NB4 (cell line): ENCODE data around the gene PPP4R4.

Experiments used
- POLR2A ChIP-seq: IDR thresholded peaks from 2 replicates; pipeline ENCODE4 v1.6.1; 2011; ENCODE audit warnings: mild to moderate bottlenecking; ENCODE audit not compliant: insufficient read length; ENCODE audit errors: extremely low read depth
- TF ChIP-seq, protein P1 (sequence below): IDR thresholded peaks from one replicate; pipeline ENCODE4 v1.5.1; 2012; ENCODE audit warnings: low read depth, low read length

DNA sequence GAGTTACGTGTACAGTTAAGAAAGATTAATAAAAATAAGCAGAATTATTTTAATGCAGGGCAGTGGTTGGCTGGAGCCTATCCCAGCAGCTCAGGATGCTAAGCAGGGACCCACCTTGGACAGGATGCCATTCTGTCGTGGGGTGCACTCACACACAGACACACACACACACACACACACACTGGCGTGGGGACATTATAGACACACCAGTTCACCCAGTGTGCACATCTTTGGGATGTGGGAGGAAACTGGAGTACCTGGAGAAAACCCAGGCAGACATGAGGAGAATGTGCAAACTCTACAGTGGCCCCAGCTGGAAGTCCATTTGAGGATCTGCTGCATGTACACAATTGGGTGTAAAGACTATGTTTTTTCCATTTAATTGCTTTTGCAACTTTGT, 31.9 kb upstream of the PPP4R4 start:
- TF ChIP-seq, protein P1, sequence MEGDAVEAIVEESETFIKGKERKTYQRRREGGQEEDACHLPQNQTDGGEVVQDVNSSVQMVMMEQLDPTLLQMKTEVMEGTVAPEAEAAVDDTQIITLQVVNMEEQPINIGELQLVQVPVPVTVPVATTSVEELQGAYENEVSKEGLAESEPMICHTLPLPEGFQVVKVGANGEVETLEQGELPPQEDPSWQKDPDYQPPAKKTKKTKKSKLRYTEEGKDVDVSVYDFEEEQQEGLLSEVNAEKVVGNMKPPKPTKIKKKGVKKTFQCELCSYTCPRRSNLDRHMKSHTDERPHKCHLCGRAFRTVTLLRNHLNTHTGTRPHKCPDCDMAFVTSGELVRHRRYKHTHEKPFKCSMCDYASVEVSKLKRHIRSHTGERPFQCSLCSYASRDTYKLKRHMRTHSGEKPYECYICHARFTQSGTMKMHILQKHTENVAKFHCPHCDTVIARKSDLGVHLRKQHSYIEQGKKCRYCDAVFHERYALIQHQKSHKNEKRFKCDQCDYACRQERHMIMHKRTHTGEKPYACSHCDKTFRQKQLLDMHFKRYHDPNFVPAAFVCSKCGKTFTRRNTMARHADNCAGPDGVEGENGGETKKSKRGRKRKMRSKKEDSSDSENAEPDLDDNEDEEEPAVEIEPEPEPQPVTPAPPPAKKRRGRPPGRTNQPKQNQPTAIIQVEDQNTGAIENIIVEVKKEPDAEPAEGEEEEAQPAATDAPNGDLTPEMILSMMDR, result no peak
- TF ChIP-seq POLR2A, result no peak
